Measurements from ENCODE around the gene HID1. TPM values are rescaled to one million over a fixed set of nuclear protein-coding genes. Genes with fewer than 3 reads are reported as not detected.
"Not testable (repeated sequence)": the region's sequence is repeated elsewhere in the genome, so short reads cannot be mapped to it uniquely, and the experiment has no call there.

Gene HID1
- total and polyA plus RNA-seq, 5 donors from 2014 or later = 1.4 to 5.6 (median 2.7) TPM

- H3K9me3 Mint-ChIP-seq; H3K36me3 ChIP-seq (ENCODE audit: control insufficient read depth, insufficient read depth, low read length); H3K36me3 Mint-ChIP-seq; DNase-seq; H3K27me3 ChIP-seq (ENCODE audit: control insufficient read depth, insufficient read depth, low read length); ATAC-seq (ENCODE audit: low read depth in 2 of 2); H3K9me3 ChIP-seq (ENCODE audit: control insufficient read depth in 2 of 2, low read length in 2 of 2): not testable (repeated sequence)
- Mint-ChIP-seq H3K27me3 (peaks cover 23% of the 10 kb centered on the region), H3K4me3 (peak overlapping the region; percentile 70 to 94 (median 82)), H3K27ac (peak overlapping the region in 2 of 3 donors; percentile 82 to 93), H3K4me1 (peaks cover 9 to 32% (median 22%) of the 10 kb centered on the region in 4 donors)
- Histone ChIP-seq H3K27ac (ENCODE audit: insufficient read depth, low read length, poor library complexity, severe bottlenecking) (peak overlapping the region; percentile 70), H3K4me3 (ENCODE audit: low read depth, low read length) (peak overlapping the region; percentile 34), H3K4me1 (ENCODE audit: control insufficient read depth, insufficient read depth, low read length, poor library complexity, severe bottlenecking) (peaks cover 29% of the 10 kb centered on the region)
Observed at GRCh38 chr17:74982663-74983313, 10.2 kb upstream of the HID1 start.

- Histone ChIP-seq H3K4me3 (ENCODE audit: low read depth, low read length) (peak overlapping the region; percentile 76), H3K9me3 (ENCODE audit: control insufficient read depth in 2 of 2, low read length in 2 of 2) (no peaks in the 10 kb centered on the region), H3K27me3 (ENCODE audit: control insufficient read depth, insufficient read depth, low read length) (peaks cover 8% of the 10 kb centered on the region), H3K36me3 (ENCODE audit: control insufficient read depth, insufficient read depth, low read length) (no peaks in the 10 kb centered on the region), H3K27ac (ENCODE audit: insufficient read depth, low read length, poor library complexity, severe bottlenecking) (peak overlapping the region; percentile 70), H3K4me1 (ENCODE audit: control insufficient read depth, insufficient read depth, low read length, poor library complexity, severe bottlenecking) (peaks cover 22% of the 10 kb centered on the region)
- DNase-seq (peak; percentile 80 to 89 (median 80)), ATAC-seq (ENCODE audit: low read depth in 2 of 2) (peak; percentile 95 to 96)
- Mint-ChIP-seq H3K36me3 (no peaks in the 10 kb centered on the region), H3K27ac (peak overlapping the region in 2 of 3 donors; percentile 93 to 94), H3K4me1 (peaks cover 7 to 30% (median 19%) of the 10 kb centered on the region in 4 donors), H3K4me3 (peak overlapping the region; percentile 83 to 94 (median 90)), H3K27me3 (peaks cover 22% of the 10 kb centered on the region), H3K9me3 (no peaks in the 10 kb centered on the region)
Observed at GRCh38 chr17:74981979-74982662, 9.6 kb upstream of the HID1 start.

- no peak for ATAC-seq (ENCODE audit: low read depth in 2 of 2)
- Histone ChIP-seq H3K27ac (ENCODE audit: insufficient read depth, low read length, poor library complexity, severe bottlenecking) (peak overlapping the region; percentile 70), H3K36me3 (ENCODE audit: control insufficient read depth, insufficient read depth, low read length) (no peaks in the 10 kb centered on the region), H3K4me1 (ENCODE audit: control insufficient read depth, insufficient read depth, low read length, poor library complexity, severe bottlenecking) (peaks cover 19% of the 10 kb centered on the region), H3K4me3 (ENCODE audit: low read depth, low read length) (peak overlapping the region; percentile 76), H3K9me3 (ENCODE audit: control insufficient read depth in 2 of 2, low read length in 2 of 2) (no peaks in the 10 kb centered on the region), H3K27me3 (ENCODE audit: control insufficient read depth, insufficient read depth, low read length) (peaks cover 8% of the 10 kb centered on the region)
- no peaks in the 10 kb centered on the region for H3K9me3 Mint-ChIP-seq
- H3K27me3 Mint-ChIP-seq = peaks cover 23% of the 10 kb centered on the region
- H3K4me3 Mint-ChIP-seq = peak overlapping the region; percentile 83 to 94 (median 90)
- no peaks in the 10 kb centered on the region for H3K36me3 Mint-ChIP-seq
- DNase-seq = no peak
- peaks cover 5 to 24% (median 13%) of the 10 kb centered on the region in 4 donors for H3K4me1 Mint-ChIP-seq
- peak overlapping the region in 2 of 3 donors; percentile 93 to 94 for H3K27ac Mint-ChIP-seq
Observed at GRCh38 chr17:74981318-74981978, 8.9 kb upstream of the HID1 start.

- H3K36me3 Mint-ChIP-seq = no peaks in the 10 kb centered on the region
- peaks cover 5 to 22% (median 11%) of the 10 kb centered on the region in 4 donors for H3K4me1 Mint-ChIP-seq
- peaks cover 29% of the 10 kb centered on the region for H3K27me3 Mint-ChIP-seq
Observed at GRCh38 chr17:74979408-74980146, 7.0 kb upstream of the HID1 start.

GRCh38 chr17:74978240-74978639 lies 5.7 kb upstream of the HID1 start:
- peaks cover 38% of the 10 kb centered on the region for H3K27me3 Mint-ChIP-seq
- H3K4me3 Mint-ChIP-seq = peak overlapping the region in 1 of 4 donors; percentile 12
- peaks cover 19% of the 10 kb centered on the region for H3K4me1 ChIP-seq (ENCODE audit: control insufficient read depth, insufficient read depth, low read length, poor library complexity, severe bottlenecking)
- H3K4me1 Mint-ChIP-seq = peaks cover 0 to 22% (median 9%) of the 10 kb centered on the region in 4 donors
- H3K27me3 ChIP-seq (ENCODE audit: control insufficient read depth, insufficient read depth, low read length) = peaks cover 9% of the 10 kb centered on the region
- H3K9me3 ChIP-seq (ENCODE audit: control insufficient read depth in 2 of 2, low read length in 2 of 2) = no peaks in the 10 kb centered on the region
- DNase-seq (no peak), ATAC-seq (ENCODE audit: low read depth in 2 of 2) (no peak)
- no peaks in the 10 kb centered on the region for H3K9me3 Mint-ChIP-seq
- H3K36me3 Mint-ChIP-seq = no peaks in the 10 kb centered on the region
- no peak overlapping the region for H3K27ac ChIP-seq (ENCODE audit: insufficient read depth, low read length, poor library complexity, severe bottlenecking)
- no peaks in the 10 kb centered on the region for H3K36me3 ChIP-seq (ENCODE audit: control insufficient read depth, insufficient read depth, low read length)
- H3K4me3 ChIP-seq (ENCODE audit: low read depth, low read length) = no peak overlapping the region
- H3K27ac Mint-ChIP-seq = no peak overlapping the region

More at GRCh38 chr17:74979408-74980146, 7.0 kb upstream of the HID1 start:
- Histone ChIP-seq H3K9me3 (ENCODE audit: control insufficient read depth in 2 of 2, low read length in 2 of 2) (no peaks in the 10 kb centered on the region), H3K4me3 (ENCODE audit: low read depth, low read length) (no peak overlapping the region), H3K4me1 (ENCODE audit: control insufficient read depth, insufficient read depth, low read length, poor library complexity, severe bottlenecking) (peaks cover 19% of the 10 kb centered on the region), H3K36me3 (ENCODE audit: control insufficient read depth, insufficient read depth, low read length) (no peaks in the 10 kb centered on the region), H3K27ac (ENCODE audit: insufficient read depth, low read length, poor library complexity, severe bottlenecking) (no peak overlapping the region), H3K27me3 (ENCODE audit: control insufficient read depth, insufficient read depth, low read length) (peaks cover 5% of the 10 kb centered on the region)
- Mint-ChIP-seq H3K9me3 (no peaks in the 10 kb centered on the region), H3K27ac (peak overlapping the region in 1 of 3 donors; percentile 75), H3K4me3 (peak overlapping the region; percentile 48 to 67 (median 64))
- ATAC-seq (ENCODE audit: low read depth in 2 of 2) (no peak), DNase-seq (no peak)

DNA sequence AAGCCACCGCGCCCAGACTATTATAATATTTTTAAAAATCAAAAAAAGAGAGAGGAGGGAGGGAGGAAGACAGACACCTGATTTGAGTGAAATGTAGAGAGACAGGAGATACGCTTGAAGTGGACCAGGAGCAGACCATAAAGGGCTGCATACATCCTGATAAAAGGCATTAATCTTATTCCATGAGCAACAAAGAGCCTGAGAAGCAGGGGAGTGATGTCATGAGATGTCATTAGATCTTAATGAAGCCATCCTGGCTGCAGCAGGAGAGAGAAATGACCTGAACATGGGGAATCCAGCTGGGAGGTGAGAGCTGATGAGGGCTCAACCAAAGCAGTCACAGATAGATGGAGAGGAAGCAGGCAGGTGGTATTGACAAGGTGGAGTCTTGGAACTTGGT lies 5.2 kb upstream of the HID1 start:
- Mint-ChIP-seq H3K27me3 (peaks cover 43% of the 10 kb centered on the region), H3K4me1 (peaks cover 0 to 26% (median 9%) of the 10 kb centered on the region in 4 donors), H3K4me3 (peak overlapping the region in 1 of 4 donors; percentile 12), H3K9me3 (no peaks in the 10 kb centered on the region), H3K27ac (no peak overlapping the region), H3K36me3 (no peaks in the 10 kb centered on the region)
- Histone ChIP-seq H3K9me3 (ENCODE audit: control insufficient read depth in 2 of 2, low read length in 2 of 2) (no peaks in the 10 kb centered on the region), H3K27me3 (ENCODE audit: control insufficient read depth, insufficient read depth, low read length) (peaks cover 9% of the 10 kb centered on the region), H3K36me3 (ENCODE audit: control insufficient read depth, insufficient read depth, low read length) (no peaks in the 10 kb centered on the region), H3K27ac (ENCODE audit: insufficient read depth, low read length, poor library complexity, severe bottlenecking) (no peak overlapping the region), H3K4me3 (ENCODE audit: low read depth, low read length) (no peak overlapping the region), H3K4me1 (ENCODE audit: control insufficient read depth, insufficient read depth, low read length, poor library complexity, severe bottlenecking) (peaks cover 23% of the 10 kb centered on the region)
- ATAC-seq (ENCODE audit: low read depth in 2 of 2) (no peak), DNase-seq (no peak)

GRCh38 chr17:74975943-74976342 lies 3.4 kb upstream of the HID1 start:
- H3K27ac ChIP-seq (ENCODE audit: insufficient read depth, low read length, poor library complexity, severe bottlenecking) = no peak overlapping the region
- no peaks in the 10 kb centered on the region for H3K9me3 Mint-ChIP-seq
- peaks cover 49% of the 10 kb centered on the region for H3K27me3 Mint-ChIP-seq
- H3K4me1 ChIP-seq (ENCODE audit: control insufficient read depth, insufficient read depth, low read length, poor library complexity, severe bottlenecking) = peaks cover 7% of the 10 kb centered on the region
- H3K4me1 Mint-ChIP-seq = peaks cover 0 to 19% (median 2%) of the 10 kb centered on the region in 4 donors
- DNase-seq (no peak), ATAC-seq (ENCODE audit: low read depth in 2 of 2) (no peak)
- H3K4me3 Mint-ChIP-seq = peak overlapping the region in 1 of 4 donors; percentile 1
- no peak overlapping the region for H3K27ac Mint-ChIP-seq
- H3K36me3 ChIP-seq (ENCODE audit: control insufficient read depth, insufficient read depth, low read length) = no peaks in the 10 kb centered on the region
- H3K9me3 ChIP-seq (ENCODE audit: control insufficient read depth in 2 of 2, low read length in 2 of 2) = no peaks in the 10 kb centered on the region
- H3K27me3 ChIP-seq (ENCODE audit: control insufficient read depth, insufficient read depth, low read length) = peaks cover 9% of the 10 kb centered on the region
- H3K4me3 ChIP-seq (ENCODE audit: low read depth, low read length) = no peak overlapping the region
- no peaks in the 10 kb centered on the region for H3K36me3 Mint-ChIP-seq

All from CD4-positive, CD25-positive, alpha-beta regulatory T cell (primary cell).